ENCODE measurements around the gene PHACTR1. TPM values are rescaled to one million over a fixed set of nuclear protein-coding genes. Genes with fewer than 3 reads are reported as not detected.

Gene PHACTR1
- total RNA-seq, 4 donors from 2014 or later: 2.6 to 11.2 (median 4.9) TPM

DNA sequence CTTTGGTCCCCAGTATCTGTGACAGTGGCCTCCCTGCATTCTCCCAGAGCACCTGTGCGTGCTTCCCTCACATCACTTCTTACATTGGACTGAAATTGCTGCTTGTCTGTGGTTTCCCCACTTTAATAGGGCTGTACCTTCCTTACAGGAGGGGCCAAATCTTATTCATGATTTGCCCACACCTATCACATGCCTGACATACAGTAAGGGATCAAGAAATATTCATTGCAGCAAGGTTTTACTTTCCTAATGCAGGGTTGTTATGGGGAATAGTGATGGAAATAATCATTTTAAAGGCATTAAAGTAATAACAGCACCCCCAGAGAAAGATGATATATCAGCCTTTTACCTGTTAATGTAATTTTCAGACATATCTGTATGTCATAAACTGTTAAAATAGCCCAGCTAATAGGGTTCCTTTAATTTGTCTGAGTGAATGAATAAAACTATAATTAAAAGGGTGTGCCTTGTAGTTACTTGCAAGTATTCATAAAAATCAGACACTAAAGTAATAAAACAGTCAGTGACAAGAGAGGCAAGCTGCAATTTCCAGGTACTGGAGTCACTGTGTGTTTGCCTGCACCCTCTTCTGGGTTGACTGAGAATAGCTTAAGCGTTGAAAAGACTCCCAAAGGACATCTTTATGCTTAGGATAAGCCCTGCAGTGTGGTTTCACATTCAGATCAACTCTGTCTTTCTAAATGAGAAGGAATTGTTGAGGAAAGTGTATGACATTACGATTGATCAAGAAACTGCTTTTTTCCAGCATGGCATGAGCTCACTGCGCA is 182.7 kb downstream of the PHACTR1 start:
- TF ChIP-seq, protein P1, sequence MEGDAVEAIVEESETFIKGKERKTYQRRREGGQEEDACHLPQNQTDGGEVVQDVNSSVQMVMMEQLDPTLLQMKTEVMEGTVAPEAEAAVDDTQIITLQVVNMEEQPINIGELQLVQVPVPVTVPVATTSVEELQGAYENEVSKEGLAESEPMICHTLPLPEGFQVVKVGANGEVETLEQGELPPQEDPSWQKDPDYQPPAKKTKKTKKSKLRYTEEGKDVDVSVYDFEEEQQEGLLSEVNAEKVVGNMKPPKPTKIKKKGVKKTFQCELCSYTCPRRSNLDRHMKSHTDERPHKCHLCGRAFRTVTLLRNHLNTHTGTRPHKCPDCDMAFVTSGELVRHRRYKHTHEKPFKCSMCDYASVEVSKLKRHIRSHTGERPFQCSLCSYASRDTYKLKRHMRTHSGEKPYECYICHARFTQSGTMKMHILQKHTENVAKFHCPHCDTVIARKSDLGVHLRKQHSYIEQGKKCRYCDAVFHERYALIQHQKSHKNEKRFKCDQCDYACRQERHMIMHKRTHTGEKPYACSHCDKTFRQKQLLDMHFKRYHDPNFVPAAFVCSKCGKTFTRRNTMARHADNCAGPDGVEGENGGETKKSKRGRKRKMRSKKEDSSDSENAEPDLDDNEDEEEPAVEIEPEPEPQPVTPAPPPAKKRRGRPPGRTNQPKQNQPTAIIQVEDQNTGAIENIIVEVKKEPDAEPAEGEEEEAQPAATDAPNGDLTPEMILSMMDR (IDR thresholded peaks at IDR 0.05; ENCODE audit: low read depth): no peak

DNA sequence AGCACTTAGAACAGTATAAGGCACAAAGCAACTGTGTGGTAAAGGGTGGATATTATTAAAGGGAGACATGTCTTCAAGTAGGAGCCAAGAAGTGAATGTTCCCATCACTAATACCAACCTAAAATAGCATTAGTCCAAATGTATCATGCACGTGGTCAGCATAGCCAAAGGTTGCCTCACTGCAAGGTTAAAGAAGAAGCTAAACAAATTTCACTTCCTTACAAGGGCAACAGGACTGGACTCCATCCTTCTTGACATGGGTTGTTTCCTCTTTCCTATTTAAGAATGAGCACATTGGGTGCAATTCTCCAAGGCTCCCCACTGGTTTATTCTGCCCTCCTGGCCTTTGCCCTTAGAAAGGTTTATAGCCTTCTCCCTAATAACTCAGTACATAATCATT is 186.7 kb downstream of the PHACTR1 start:
- TF ChIP-seq, protein P1 (IDR thresholded peaks at IDR 0.05; ENCODE audit: low read depth): no peak

DNA sequence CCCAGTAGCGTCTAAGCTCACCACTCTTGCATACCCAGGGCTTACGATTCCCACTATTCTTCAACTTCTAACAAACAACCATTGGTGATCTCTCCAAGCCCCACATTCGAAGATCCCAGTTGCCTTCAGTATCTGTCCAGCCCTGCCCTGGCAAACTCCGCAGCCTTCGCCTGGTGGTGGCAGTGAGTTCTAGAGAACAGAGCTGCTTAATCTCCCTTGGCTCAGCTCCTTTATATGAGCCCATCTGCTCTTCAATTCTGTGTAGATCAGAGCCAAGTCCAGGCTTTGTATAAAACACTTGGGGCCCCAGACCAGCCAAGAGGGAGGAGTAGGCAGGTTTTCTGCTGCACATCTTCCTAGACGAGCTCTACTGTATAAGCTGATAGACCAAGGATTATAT is 193.3 kb downstream of the PHACTR1 start:
- TF ChIP-seq, protein P1 (IDR thresholded peaks at IDR 0.05; ENCODE audit: low read depth): no peak

DNA sequence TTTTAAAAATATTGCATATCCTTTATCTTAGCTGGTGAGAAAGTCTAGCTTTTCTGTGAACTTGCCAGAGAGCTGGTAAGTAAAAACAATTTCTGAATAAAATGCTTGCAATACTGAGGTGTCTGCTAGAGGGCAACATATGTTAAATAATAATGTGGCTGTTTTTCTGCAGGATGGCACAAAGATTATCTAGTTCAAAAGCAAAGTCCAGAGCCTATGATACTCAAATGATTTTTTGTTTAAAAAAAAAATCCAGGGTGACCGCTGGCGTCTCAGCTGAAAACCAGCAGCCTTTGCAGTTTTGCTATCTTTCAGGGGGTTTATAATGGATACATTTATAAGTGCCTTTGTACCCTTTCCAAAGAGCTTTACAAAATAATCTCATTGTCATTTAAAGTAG is 194.9 kb downstream of the PHACTR1 start:
- TF ChIP-seq, protein P1 (IDR thresholded peaks at IDR 0.05; ENCODE audit: low read depth): no peak

DNA sequence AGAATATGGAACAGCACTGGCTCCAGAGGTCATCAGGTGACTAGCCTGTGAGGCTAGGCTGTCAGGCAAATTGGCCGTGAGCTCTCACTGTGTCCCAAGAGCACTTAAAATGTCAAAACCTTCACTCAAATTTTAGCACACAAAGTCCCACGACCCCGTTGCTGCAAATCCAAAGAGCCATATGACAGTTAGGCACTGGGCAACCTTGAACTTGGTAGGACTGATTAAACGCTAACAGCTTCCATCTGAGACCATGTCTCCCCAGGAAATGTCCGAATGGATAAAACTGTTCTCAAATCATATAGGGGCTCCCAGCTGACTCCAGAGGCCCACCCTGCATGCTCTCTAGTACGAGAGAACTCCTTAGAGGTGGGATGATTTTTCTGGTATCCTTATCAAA is 196.6 kb downstream of the PHACTR1 start:
- TF ChIP-seq, protein P1 (IDR thresholded peaks at IDR 0.05; ENCODE audit: low read depth): no peak

DNA sequence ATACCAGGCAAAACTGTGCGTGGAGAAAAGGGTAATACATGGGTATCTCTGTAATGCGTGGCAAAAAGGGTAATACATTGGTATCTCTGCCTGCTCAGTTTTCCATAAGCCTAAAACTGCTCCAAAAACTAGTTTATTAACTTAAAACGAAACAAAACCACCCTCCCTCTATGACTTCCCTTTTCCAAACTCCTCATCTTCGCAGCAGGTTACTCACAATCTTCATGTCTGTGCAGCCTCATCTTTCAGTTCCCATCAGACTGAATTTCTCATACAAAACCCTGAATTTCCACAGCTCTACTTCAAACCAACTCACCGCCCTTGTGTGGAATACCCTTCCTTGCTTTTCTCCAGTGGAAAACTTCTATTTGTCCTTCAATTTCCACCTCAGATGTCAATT is 199.4 kb downstream of the PHACTR1 start:
- TF ChIP-seq, protein P1 (IDR thresholded peaks at IDR 0.05; ENCODE audit: low read depth): no peak

DNA sequence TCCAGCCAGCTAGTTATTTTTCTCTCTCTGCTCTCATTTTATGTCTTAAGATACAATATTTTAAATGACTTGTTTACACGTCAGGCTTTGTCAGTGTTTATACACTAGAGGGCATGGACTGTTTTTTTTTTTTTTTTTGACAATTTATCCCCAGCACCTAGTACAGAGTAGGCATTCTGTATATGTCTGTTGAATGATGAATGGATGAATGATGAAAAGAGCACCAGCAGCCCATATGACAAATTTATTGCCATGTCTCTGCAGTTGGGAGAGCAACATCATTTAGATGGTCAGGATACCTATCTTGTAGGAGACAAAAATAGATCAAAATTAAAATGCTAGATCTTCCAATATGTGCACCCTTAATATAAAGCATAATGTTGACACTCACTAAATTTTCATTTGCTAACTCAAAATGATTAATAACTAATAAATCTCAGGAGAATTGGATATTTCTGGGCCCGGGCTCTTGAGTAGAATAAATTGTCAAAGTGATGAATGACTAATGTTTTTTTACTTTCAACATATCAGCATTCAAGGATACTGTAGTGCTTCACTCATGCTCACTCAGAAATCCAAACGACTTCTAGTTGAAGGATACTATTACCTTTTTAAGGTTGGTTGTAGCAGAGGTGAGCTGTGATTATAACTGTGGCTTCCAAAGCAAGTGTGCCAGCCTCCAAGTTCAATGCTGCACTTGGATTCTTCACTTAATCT is 200.0 kb downstream of the PHACTR1 start:
- TF ChIP-seq, protein P1 (IDR thresholded peaks at IDR 0.05; ENCODE audit: low read depth): no peak

Measured in subcutaneous adipose tissue (tissue), 4 donors.